KMS-11 (cell line): Measurements from ENCODE around the gene CATSPER3.

Source experiments
- H2AFZ ChIP-seq: fragments of 200-600 bp; sonication (generic); 2 replicates; pipeline ENCODE4 v1.6.1; 2016; ENCODE audit warnings: antibody characterized with exemption, mixed run types, low read depth
- H3K27ac ChIP-seq: fragments of 200-600 bp; sonication (generic); 2 replicates; pipeline ENCODE4 v1.6.1; 2016; ENCODE audit warnings: mild to moderate bottlenecking, mixed run types
- H3K27me3 ChIP-seq: fragments of 200-600 bp; sonication (generic); 2 replicates; pipeline ENCODE4 v1.6.1; 2017; ENCODE audit warnings: mild to moderate bottlenecking, low read depth, mixed run types, moderate library complexity; ENCODE audit not compliant: insufficient read depth
- H3K36me3 ChIP-seq: fragments of 200-600 bp; sonication (generic); 2 replicates; pipeline ENCODE4 v1.6.1; 2017; ENCODE audit warnings: mild to moderate bottlenecking, mixed run types; ENCODE audit not compliant: insufficient read depth
- H3K4me1 ChIP-seq: fragments of 200-600 bp; sonication (generic); 2 replicates; pipeline ENCODE4 v1.6.1; 2016; ENCODE audit warnings: mild to moderate bottlenecking, low read depth, mixed run types; ENCODE audit not compliant: poor library complexity, severe bottlenecking
- H3K4me2 ChIP-seq: fragments of 200-600 bp; sonication (generic); 2 replicates; pipeline ENCODE4 v1.7.0; 2016; ENCODE audit warnings: mild to moderate bottlenecking, mixed run types
- H3K4me3 ChIP-seq: fragments of 200-600 bp; sonication (generic); IDR thresholded peaks from 2 replicates; pipeline ENCODE4 v1.6.1; 2017; ENCODE audit warnings: low read depth, low read length, mixed read lengths; ENCODE audit not compliant: insufficient read depth
- H3K79me2 ChIP-seq: fragments of 200-600 bp; sonication (generic); 2 replicates; pipeline ENCODE4 v1.6.1; 2016; ENCODE audit warnings: low read depth, mixed run types; ENCODE audit not compliant: insufficient read depth
- H3K9ac ChIP-seq: fragments of 200-600 bp; sonication (generic); 2 replicates; pipeline ENCODE4 v1.6.1; 2016; ENCODE audit warnings: mild to moderate bottlenecking, mixed run types
- H4K20me1 ChIP-seq: fragments of 200-600 bp; sonication (generic); 2 replicates; pipeline ENCODE4 v1.6.1; 2016; ENCODE audit warnings: mild to moderate bottlenecking, mixed run types; ENCODE audit not compliant: insufficient read depth
- TF ChIP-seq, protein P1 (sequence below): fragments of 200-600 bp; sonication (generic); conservative IDR thresholded peaks from 2 replicates; pipeline ENCODE4 v1.6.1; 2017; ENCODE audit warnings: low read depth, mild to moderate bottlenecking, antibody characterized with exemption, low read length, moderate library complexity, mixed read lengths

Gene CATSPER3

DNA sequence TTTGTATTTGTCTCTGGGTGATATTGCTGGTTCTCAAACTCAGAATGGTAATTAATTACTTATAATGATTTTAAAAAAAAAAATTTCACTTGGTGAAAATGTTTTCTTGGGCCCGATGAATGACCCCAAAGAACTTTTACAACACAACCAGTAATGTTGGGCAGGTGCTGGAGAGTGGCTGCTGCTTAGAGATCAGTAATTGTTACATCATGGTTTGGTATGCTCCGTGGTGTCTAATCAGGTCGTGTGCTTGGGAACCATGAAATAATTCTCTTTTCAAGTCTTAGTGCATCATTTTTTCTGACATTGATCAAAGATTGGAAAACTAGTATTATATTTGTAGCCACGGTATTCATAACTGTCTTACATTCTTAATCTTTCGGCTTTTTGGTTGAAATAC lies 33.5 kb upstream of the CATSPER3 start:
- no peaks in the 10 kb centered on the region for H3K79me2 ChIP-seq
- peaks cover 3% of the 10 kb centered on the region for H3K4me1 ChIP-seq
- no peak overlapping the region for H3K9ac ChIP-seq
- H3K27me3 ChIP-seq, result no peaks in the 10 kb centered on the region
- TF ChIP-seq, protein P1, sequence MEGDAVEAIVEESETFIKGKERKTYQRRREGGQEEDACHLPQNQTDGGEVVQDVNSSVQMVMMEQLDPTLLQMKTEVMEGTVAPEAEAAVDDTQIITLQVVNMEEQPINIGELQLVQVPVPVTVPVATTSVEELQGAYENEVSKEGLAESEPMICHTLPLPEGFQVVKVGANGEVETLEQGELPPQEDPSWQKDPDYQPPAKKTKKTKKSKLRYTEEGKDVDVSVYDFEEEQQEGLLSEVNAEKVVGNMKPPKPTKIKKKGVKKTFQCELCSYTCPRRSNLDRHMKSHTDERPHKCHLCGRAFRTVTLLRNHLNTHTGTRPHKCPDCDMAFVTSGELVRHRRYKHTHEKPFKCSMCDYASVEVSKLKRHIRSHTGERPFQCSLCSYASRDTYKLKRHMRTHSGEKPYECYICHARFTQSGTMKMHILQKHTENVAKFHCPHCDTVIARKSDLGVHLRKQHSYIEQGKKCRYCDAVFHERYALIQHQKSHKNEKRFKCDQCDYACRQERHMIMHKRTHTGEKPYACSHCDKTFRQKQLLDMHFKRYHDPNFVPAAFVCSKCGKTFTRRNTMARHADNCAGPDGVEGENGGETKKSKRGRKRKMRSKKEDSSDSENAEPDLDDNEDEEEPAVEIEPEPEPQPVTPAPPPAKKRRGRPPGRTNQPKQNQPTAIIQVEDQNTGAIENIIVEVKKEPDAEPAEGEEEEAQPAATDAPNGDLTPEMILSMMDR, result no peak
- H3K4me2 ChIP-seq, result no peak overlapping the region
- H2AFZ ChIP-seq, result no peak overlapping the region
- H4K20me1 ChIP-seq, result no peaks in the 10 kb centered on the region
- no peak overlapping the region for H3K27ac ChIP-seq
- no peaks in the 10 kb centered on the region; the same call in 1 of the 2 replicates for H3K36me3 ChIP-seq
- no peak overlapping the region for H3K4me3 ChIP-seq

DNA sequence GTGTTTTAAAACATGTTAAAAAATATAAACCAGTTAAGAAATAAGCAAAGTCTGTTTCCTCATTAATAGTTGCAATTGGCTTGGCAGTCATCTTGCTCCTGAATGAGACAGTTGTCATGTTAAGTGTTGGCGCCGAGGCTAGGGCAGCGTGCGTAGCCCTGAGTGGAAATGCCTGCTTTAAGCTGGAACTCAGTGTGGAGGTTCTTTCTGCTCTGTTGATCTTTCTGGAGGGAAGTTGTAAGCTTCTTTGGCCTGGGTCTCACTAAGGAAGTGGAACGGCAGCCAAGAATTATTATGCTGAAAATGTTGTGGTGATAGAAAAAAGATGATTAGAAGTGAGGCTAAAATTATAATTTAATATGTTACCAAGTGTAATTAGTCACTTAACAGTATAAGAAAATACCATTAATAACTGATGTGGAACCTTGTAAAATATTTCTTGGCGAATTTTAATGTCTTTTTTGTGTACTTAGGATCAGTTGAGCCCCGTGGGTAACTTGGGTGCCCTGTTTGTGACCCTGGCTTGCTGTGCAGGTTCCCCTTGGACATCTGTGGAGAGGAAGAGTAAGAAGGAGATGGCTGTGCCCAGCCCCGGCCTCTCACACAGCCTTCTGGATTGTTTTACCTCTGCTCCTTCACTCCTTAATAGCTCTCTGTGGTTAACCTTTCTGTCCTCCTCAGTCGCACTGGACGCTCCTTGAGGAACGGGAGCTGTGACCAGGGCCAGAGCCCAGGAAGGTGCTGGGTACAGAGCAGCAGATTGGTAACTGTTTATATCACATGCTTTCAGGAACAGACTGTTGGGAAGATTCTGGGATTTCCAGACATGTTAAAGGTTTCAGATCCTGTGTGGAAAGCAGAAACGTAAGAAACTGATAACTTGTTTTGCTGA lies 31.8 kb upstream of the CATSPER3 start:
- Histone ChIP-seq H3K27ac (no peak overlapping the region), H3K9ac (no peak overlapping the region), H3K4me1 (peaks cover 3% of the 10 kb centered on the region), H3K4me2 (no peak overlapping the region), H4K20me1 (no peaks in the 10 kb centered on the region), H2AFZ (no peak overlapping the region), H3K36me3 (no peaks in the 10 kb centered on the region; the same call in 1 of the 2 replicates), H3K27me3 (no peaks in the 10 kb centered on the region), H3K79me2 (no peaks in the 10 kb centered on the region), H3K4me3 (no peak overlapping the region)
- TF ChIP-seq, protein P1, result no peak

DNA sequence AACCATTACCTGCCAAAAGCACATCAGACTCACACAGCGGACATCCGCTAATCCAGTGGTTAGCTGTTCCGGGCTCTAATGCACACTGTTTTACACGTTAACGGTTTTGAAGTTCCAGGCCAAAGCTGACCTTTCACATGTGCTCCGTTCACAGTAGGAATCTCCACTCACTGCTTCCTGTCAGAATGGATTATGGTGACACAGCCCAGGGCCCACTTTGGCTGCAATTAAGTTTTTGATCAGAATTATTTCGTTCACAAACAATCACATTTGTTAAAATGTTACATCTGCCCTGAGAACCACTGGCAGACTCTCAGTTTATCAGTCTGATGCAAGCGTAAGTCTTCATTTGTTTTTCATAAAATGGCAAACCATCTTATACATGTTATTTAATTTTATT lies 30.2 kb upstream of the CATSPER3 start:
- H3K27me3 ChIP-seq, result no peaks in the 10 kb centered on the region
- TF ChIP-seq, protein P1, result no peak
- no peak overlapping the region for H3K9ac ChIP-seq
- H3K4me3 ChIP-seq, result no peak overlapping the region
- H4K20me1 ChIP-seq, result no peaks in the 10 kb centered on the region
- H2AFZ ChIP-seq, result no peak overlapping the region
- no peaks in the 10 kb centered on the region for H3K79me2 ChIP-seq
- H3K4me1 ChIP-seq, result peaks cover 3% of the 10 kb centered on the region
- no peaks in the 10 kb centered on the region; the same call in 1 of the 2 replicates for H3K36me3 ChIP-seq
- no peak overlapping the region for H3K27ac ChIP-seq
- H3K4me2 ChIP-seq, result no peak overlapping the region

DNA sequence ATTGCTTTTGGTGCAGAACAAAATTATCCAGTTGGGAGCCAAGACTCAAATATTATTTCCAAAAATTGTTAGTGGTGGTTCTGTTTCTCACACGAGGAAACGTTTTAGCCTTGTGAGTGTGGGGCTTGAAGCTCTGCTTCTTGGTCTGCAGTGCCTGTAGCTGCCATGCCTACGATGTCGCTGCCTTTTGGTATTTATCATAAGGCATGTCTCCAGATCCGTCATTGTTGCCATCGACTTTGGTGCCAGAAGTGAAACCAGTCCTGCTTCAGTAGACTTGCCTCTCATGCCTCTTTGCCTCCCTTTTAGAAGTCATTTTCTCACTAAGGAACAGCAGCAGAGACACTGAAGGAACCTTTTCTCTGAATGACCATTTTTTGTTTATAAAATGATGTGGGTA lies 29.7 kb upstream of the CATSPER3 start:
- no peak overlapping the region for H3K9ac ChIP-seq
- no peaks in the 10 kb centered on the region for H3K27me3 ChIP-seq
- no peak overlapping the region for H3K4me3 ChIP-seq
- H3K4me2 ChIP-seq, result no peak overlapping the region
- H3K27ac ChIP-seq, result no peak overlapping the region
- H2AFZ ChIP-seq, result no peak overlapping the region
- no peaks in the 10 kb centered on the region for H3K79me2 ChIP-seq
- TF ChIP-seq, protein P1, result no peak
- no peaks in the 10 kb centered on the region for H4K20me1 ChIP-seq
- peaks cover 3% of the 10 kb centered on the region for H3K4me1 ChIP-seq
- no peaks in the 10 kb centered on the region; the same call in 1 of the 2 replicates for H3K36me3 ChIP-seq
